PFSK-1 (cell line): ENCODE data around the gene ARHGAP5.

Experiments
- POLR2AphosphoS5 ChIP-seq: IDR thresholded peaks from 2 replicates; pipeline ENCODE4 v1.6.1; 2012; ENCODE audit warnings: low read depth, mild to moderate bottlenecking, control low read depth, low read length, moderate library complexity
- SIN3A ChIP-seq: IDR thresholded peaks from 2 replicates; pipeline ENCODE4 v1.6.1; 2012; ENCODE audit warnings: mild to moderate bottlenecking, low read length, moderate library complexity, borderline replicate concordance; ENCODE audit not compliant: insufficient read depth
- TAF1 ChIP-seq: IDR thresholded peaks from 2 replicates; pipeline ENCODE4 v1.6.1; 2012; ENCODE audit warnings: low read length, control low read depth, borderline replicate concordance; ENCODE audit not compliant: insufficient read depth

- no peak for TF ChIP-seq TAF1
- TF ChIP-seq POLR2AphosphoS5, result no peak
- no peak for TF ChIP-seq SIN3A
Observed at GRCh38 chr14:32136027-32136825, 59.1 kb downstream of the ARHGAP5 start.
